H1 (cell line): ENCODE data around the gene LCN15. TPM values are rescaled to one million over a fixed set of nuclear protein-coding genes. Genes with fewer than 3 reads are reported as not detected.

Source experiments
- CTCF ChIA-PET: fragments of 300-600 bp; sonication (Branson Sonifier 250); formaldehyde crosslinking; loops from one replicate; lab custom pipeline; 2021; ENCODE audit not compliant: partially characterized antibody; lab: Charles Lee
- POLR2A ChIA-PET: fragments of 300-600 bp; sonication (Branson Sonifier 250); formaldehyde crosslinking; loops from one replicate; lab custom pipeline; 2021; ENCODE audit warnings: inconsistent platforms; ENCODE audit not compliant: partially characterized antibody; lab: Charles Lee
- DNase-seq, 2 experiments: peaks; one replicate each; pipeline versions ENCODE4 v3.0.0 to v3.0.0-alpha.2; 2010 to 2022; ENCODE audit warnings: low spot score in 2 of 2, low read depth in 1 of 2, mixed read lengths in 1 of 2
- FAIRE-seq: peaks from 2 replicates; lab custom pipeline; 2011; peaks lifted over from hg19 to GRCh38; lab: Jason Lieb, UNC
- H2AFZ ChIP-seq: 2 replicates; pipeline ENCODE4 v1.8.1; 2012; ENCODE audit warnings: low read length, inconsistent platforms
- H2AK5ac ChIP-seq: 2 replicates; pipeline ENCODE4 v1.6.1; 2013; ENCODE audit warnings: low read depth, low read length
- H2BK120ac ChIP-seq: replicated peaks from 2 replicates; pipeline ENCODE3; 2013; ENCODE audit warnings: low read depth, low read length, inconsistent platforms
- H2BK12ac ChIP-seq: 2 replicates; pipeline ENCODE4 v1.6.1; 2013; ENCODE audit warnings: low read depth, low read length
- H2BK15ac ChIP-seq: 2 replicates; pipeline ENCODE4 v1.6.1; 2013; ENCODE audit warnings: low read length
- H2BK20ac ChIP-seq: 2 replicates; pipeline ENCODE4 v1.6.1; 2013; ENCODE audit warnings: low read length
- H2BK5ac ChIP-seq: 2 replicates; pipeline ENCODE4 v1.6.1; 2013; ENCODE audit warnings: low read depth, low read length
- H3K14ac ChIP-seq: 2 replicates; pipeline ENCODE4 v1.6.1; 2013; ENCODE audit warnings: inconsistent platforms; ENCODE audit not compliant: insufficient read length
- H3K18ac ChIP-seq: 2 replicates; pipeline ENCODE4 v1.6.1; 2013; ENCODE audit warnings: low read length; ENCODE audit errors: extremely low read depth
- H3K23ac ChIP-seq: 2 replicates; pipeline ENCODE4 v1.6.1; 2013; ENCODE audit warnings: inconsistent platforms; ENCODE audit not compliant: insufficient read length
- H3K23me2 ChIP-seq: 2 replicates; pipeline ENCODE4 v1.6.1; 2013; ENCODE audit warnings: low read depth, low read length
- H3K27ac ChIP-seq: 2 replicates; pipeline ENCODE4 v1.6.1; 2011; ENCODE audit warnings: low read depth, low read length, inconsistent platforms
- H3K27me3 ChIP-seq, 4 experiments: replicated peaks in 1 of 4; 1 replicate in 1 of 4; 2 replicates in 3 of 4; pipeline versions ENCODE4 v1.6.1 to v1.8.1; 2011 to 2013; ENCODE audit warnings: low read length in 3 of 4, mild to moderate bottlenecking in 3 of 4, inconsistent platforms in 2 of 4, mixed read lengths in 2 of 4, moderate library complexity in 1 of 4; ENCODE audit not compliant: control insufficient read depth in 3 of 4, insufficient read depth in 3 of 4; ENCODE audit errors: extremely low read depth in 1 of 4
- H3K36me3 ChIP-seq, 4 experiments: 2 replicates each; pipeline versions ENCODE4 v1.6.1 to v1.8.1; 2011 to 2013; ENCODE audit warnings: mild to moderate bottlenecking in 4 of 4, low read length in 3 of 4, moderate library complexity in 2 of 4, control low read depth in 1 of 4, inconsistent platforms in 1 of 4; ENCODE audit not compliant: insufficient read depth in 4 of 4, control insufficient read depth in 2 of 4
- H3K4ac ChIP-seq: replicated peaks from 2 replicates; pipeline ENCODE3; 2013; ENCODE audit warnings: low read length, low read depth, mixed read lengths, inconsistent platforms; ENCODE audit not compliant: insufficient read length
- H3K4me1 ChIP-seq, 4 experiments: replicated peaks in 1 of 4; 1 replicate in 1 of 4; 2 replicates in 3 of 4; pipeline versions ENCODE4 v1.6.1 to v1.8.1; 2011 to 2013; ENCODE audit warnings: low read length in 3 of 4, inconsistent platforms in 2 of 4, mixed read lengths in 1 of 4; ENCODE audit not compliant: insufficient read depth in 4 of 4, control insufficient read depth in 3 of 4
- H3K4me2 ChIP-seq, 2 experiments: 2 replicates each; pipeline versions ENCODE4 v1.6.1 to v1.8.1; 2011 to 2013; ENCODE audit warnings: low read depth in 2 of 2, low read length in 2 of 2, control low read depth in 1 of 2, inconsistent platforms in 1 of 2, mild to moderate bottlenecking in 1 of 2; ENCODE audit not compliant: insufficient read depth in 1 of 2
- H3K4me3 ChIP-seq, 4 experiments: fragments of 200-600, 300-600 bp in 1 of 4; sonication (generic), shearing (Covaris generic), sonication (Bioruptor Twin) in 1 of 4; 2 replicates each; pipeline versions ENCODE4 v1.5.1 to v1.8.1; 2011 to 2016; ENCODE audit warnings: low read length in 4 of 4, low read depth in 3 of 4, control low read depth in 2 of 4, inconsistent platforms in 2 of 4, mild to moderate bottlenecking in 2 of 4, mixed read lengths in 1 of 4, moderate library complexity in 1 of 4; ENCODE audit not compliant: insufficient read depth in 2 of 4; ENCODE audit errors: extremely low read depth in 1 of 4
- H3K56ac ChIP-seq: replicated peaks from 2 replicates; pipeline ENCODE3; 2013; ENCODE audit warnings: low read depth, mild to moderate bottlenecking, mixed read lengths, low read length, inconsistent platforms; ENCODE audit not compliant: insufficient read length
- H3K79me1 ChIP-seq: 2 replicates; pipeline ENCODE4 v1.6.1; 2013; ENCODE audit warnings: low read depth, low read length, control low read depth
- H3K79me2 ChIP-seq, 2 experiments: 2 replicates each; pipeline versions ENCODE4 v1.6.1 to v1.8.1; 2012 to 2013; ENCODE audit warnings: low read length in 2 of 2, mild to moderate bottlenecking in 2 of 2, inconsistent platforms in 1 of 2; ENCODE audit not compliant: insufficient read depth in 2 of 2, control insufficient read depth in 1 of 2
- H3K9ac ChIP-seq, 4 experiments: replicated peaks in 1 of 4; 1 replicate in 1 of 4; 2 replicates in 3 of 4; pipeline versions ENCODE4 v1.6.1 to v1.8.1; 2011 to 2013; ENCODE audit warnings: low read depth in 3 of 4, low read length in 3 of 4, control low read depth in 2 of 4, mild to moderate bottlenecking in 2 of 4, moderate library complexity in 2 of 4, inconsistent platforms in 1 of 4; ENCODE audit errors: extremely low read depth in 1 of 4
- H3K9me3 ChIP-seq, 2 experiments: 2 replicates each; pipeline versions ENCODE4 v1.6.1 to v1.8.1; 2012 to 2013; ENCODE audit warnings: mild to moderate bottlenecking in 2 of 2, moderate library complexity in 2 of 2, control low read depth in 1 of 2, inconsistent platforms in 1 of 2, low read depth in 1 of 2, low read length in 1 of 2, mixed read lengths in 1 of 2; ENCODE audit not compliant: insufficient read depth in 2 of 2
- H4K20me1 ChIP-seq, 2 experiments: replicated peaks in 1 of 2; 2 replicates each; pipeline versions ENCODE3 to v1.8.1; 2011 to 2013; ENCODE audit warnings: inconsistent platforms in 2 of 2, low read length in 2 of 2, mild to moderate bottlenecking in 1 of 2; ENCODE audit not compliant: insufficient read depth in 2 of 2, control insufficient read depth in 1 of 2
- H4K5ac ChIP-seq: 2 replicates; pipeline ENCODE4 v1.6.1; 2013; ENCODE audit warnings: low read length, low read depth, mixed read lengths, inconsistent platforms; ENCODE audit not compliant: insufficient read length
- H4K8ac ChIP-seq: 2 replicates; pipeline ENCODE4 v1.8.0; 2013; ENCODE audit warnings: mild to moderate bottlenecking, moderate library complexity, low read length, inconsistent platforms; ENCODE audit not compliant: insufficient read depth; ENCODE audit errors: extremely low read depth
- H4K91ac ChIP-seq: replicated peaks from 2 replicates; pipeline ENCODE3; 2013; ENCODE audit warnings: low read length, mixed read lengths, inconsistent platforms; ENCODE audit not compliant: insufficient read length
- ASH2L ChIP-seq: fragments of 200-600, 300-600 bp; sonication (generic); IDR thresholded peaks from one replicate; pipeline ENCODE4 v1.7.1; 2017; ENCODE audit warnings: low read length
- BCL11A ChIP-seq, 2 experiments: IDR thresholded peaks; one replicate each; pipeline ENCODE4 v1.6.1; 2011; ENCODE audit warnings: low read depth in 2 of 2, low read length in 2 of 2, mild to moderate bottlenecking in 2 of 2
- EZH2 ChIP-seq: fragments of 200-600 bp; sonication (generic); IDR thresholded peaks from 2 replicates; pipeline ENCODE4 v1.7.1; 2012; ENCODE audit warnings: low read depth, mild to moderate bottlenecking, moderate library complexity, low read length, inconsistent platforms; ENCODE audit not compliant: severe bottlenecking
- MAFK ChIP-seq: IDR thresholded peaks from 2 replicates; pipeline ENCODE4 v1.6.1; 2012; ENCODE audit warnings: low read depth, mild to moderate bottlenecking, improper control_type of control experiment, low read length
- POLR2A ChIP-seq, 2 experiments: IDR thresholded peaks; 1 replicate in 1 of 2; 2 replicates in 1 of 2; pipeline ENCODE4 v1.6.1; 2011; ENCODE audit warnings: low read depth in 2 of 2, low read length in 2 of 2, mild to moderate bottlenecking in 2 of 2; ENCODE audit errors: control extremely low read depth in 1 of 2
- RXRA ChIP-seq: IDR thresholded peaks from 2 replicates; pipeline ENCODE4 v1.6.1; 2011; ENCODE audit warnings: low read depth, mild to moderate bottlenecking, low read length, moderate library complexity; ENCODE audit not compliant: insufficient read depth
- SAP30 ChIP-seq: fragments of 300-600 bp; sonication (generic); IDR thresholded peaks from 2 replicates; pipeline ENCODE4 v1.7.1; 2012; ENCODE audit warnings: low read length, moderate library complexity, mild to moderate bottlenecking, inconsistent platforms; ENCODE audit not compliant: insufficient read depth, insufficient replicate concordance
- SUZ12 ChIP-seq: fragments of 200-600 bp; sonication (generic); IDR thresholded peaks from 2 replicates; pipeline ENCODE4 v1.6.1; 2012; ENCODE audit warnings: mild to moderate bottlenecking, inconsistent platforms, low read length, moderate library complexity, mixed read lengths
- WGBS, 2 experiments: shearing (Covaris generic) in 1 of 2; methylation state at CpG; one replicate each; pipeline versions ENCODE4 v1.1.6 to v1.1.7; 2013 to 2015; ENCODE audit warnings: low lambda C conversion rate in 2 of 2, mixed read lengths in 2 of 2, inconsistent platforms in 1 of 2, low coverage in 1 of 2, missing lambda C conversion rate in 1 of 2; ENCODE audit not compliant: insufficient replicate concordance in 2 of 2, insufficient coverage in 1 of 2, insufficient read length in 1 of 2; ENCODE audit errors: extremely low coverage in 1 of 2, missing lambda C conversion rate in 1 of 2; 5-methylcytosine and 5-hydroxymethylcytosine counted together
- polyA plus RNA-seq, 7 experiments: library from polyadenylated mRNA; depleted of rRNA in 3 of 7; stranded (reverse) in 5 of 7; unstranded in 2 of 7; fragments of >200 nt in 5 of 7; fragments of 200-250 nt in 2 of 7; gene quantifications; 1 replicate in 5 of 7; 2 replicates in 1 of 7; 4 replicates in 1 of 7; pipeline versions ENCODE4 v1.2.1 to v1.2.3, GENCODE V29; 2011 to 2013; ENCODE audit warnings: missing spikeins in 2 of 7, mixed read lengths in 2 of 7
- total RNA-seq: library from RNA; stranded (reverse); fragmentation: NEBNext Ultra II Directional; extraction: Animal tissue kit (Norgen Biotek cat#: 25700); gene quantifications from 2 replicates; pipeline ENCODE4 v1.2.1, GENCODE V29; 2021
- TF ChIP-seq, protein P1 (sequence below): IDR thresholded peaks from 2 replicates; pipeline ENCODE4 v1.6.1; 2012; ENCODE audit warnings: low read length, inconsistent platforms

LCN15 gene
- total and polyA plus RNA-seq, 2 of the 8 experiments (the other 6 are each of a cell fraction or from before 2014, with no cell fraction given), result 0.08 to 0.47 TPM

GRCh38 chr9:136803551-136804508, 39.5 kb upstream of the LCN15 start:
- Histone ChIP-seq H2AFZ (no peak overlapping the region), H3K18ac (no peak overlapping the region), H3K4me2 (no peak overlapping the region), H3K27me3 (peaks cover 0 to 27% (median 14%) of the 10 kb centered on the region in 4 experiments; a peak in 5 of 7 replicates), H3K14ac (no peak overlapping the region), H3K9ac (no peak overlapping the region), H2BK5ac (no peak overlapping the region), H3K27ac (no peak overlapping the region), H4K20me1 (peaks cover 0 to 5% of the 10 kb centered on the region in 2 experiments), H3K4ac (no peak overlapping the region), H2BK12ac (0 out of 2 replicates have a peak overlapping the region, but pooled peaks have one; percentile 39), H2AK5ac (no peak overlapping the region), H2BK20ac (no peak overlapping the region), H3K23ac (no peak overlapping the region), H3K79me2 (peaks cover 0 to 6% of the 10 kb centered on the region in 2 experiments; a peak in 2 of 4 replicates), H3K23me2 (peaks cover 21% of the 10 kb centered on the region; the same call in 1 of the 2 replicates), H3K4me3 (no peak overlapping the region), H3K56ac (no peak overlapping the region), H4K8ac (peak overlapping the region; percentile 57; the same call in 1 of the 2 replicates), H3K36me3 (no peaks in the 10 kb centered on the region), H2BK15ac (no peak overlapping the region), H2BK120ac (no peak overlapping the region), H3K79me1 (no peaks in the 10 kb centered on the region), H3K9me3 (no peaks in the 10 kb centered on the region), H4K5ac (no peak overlapping the region), H4K91ac (no peak overlapping the region), H3K4me1 (peaks cover 0 to 20% (median 12%) of the 10 kb centered on the region in 4 experiments; a peak in 6 of 7 replicates)
- 93% methylated on average over 22 of the region's 22 CpGs; no CpG with 5 or more reads in 1 of the 2 experiments for WGBS, 2 experiments
- DNase-seq (no peak), FAIRE-seq (no peak)
- ChIA-PET CTCF (interaction anchor here (0.5 to 5.2 kb wide), 11 partner anchors 12 to 266 kb away, joined by 3 to 35 read pairs (median 4); partner anchors contain the start of genes AJM1 and SAPCD2), POLR2A (interaction anchor here (1.1 to 7.8 kb wide), 3 partner anchors 9 to 38 kb away, joined by 3 to 96 read pairs (median 3); partner anchors contain the start of gene AJM1)
- no peak for TF ChIP-seq SUZ12
- no peak for TF ChIP-seq SAP30
- no peak for TF ChIP-seq ASH2L
- TF ChIP-seq EZH2, result no peak
- no peak for TF ChIP-seq MAFK
- TF ChIP-seq, protein P1, sequence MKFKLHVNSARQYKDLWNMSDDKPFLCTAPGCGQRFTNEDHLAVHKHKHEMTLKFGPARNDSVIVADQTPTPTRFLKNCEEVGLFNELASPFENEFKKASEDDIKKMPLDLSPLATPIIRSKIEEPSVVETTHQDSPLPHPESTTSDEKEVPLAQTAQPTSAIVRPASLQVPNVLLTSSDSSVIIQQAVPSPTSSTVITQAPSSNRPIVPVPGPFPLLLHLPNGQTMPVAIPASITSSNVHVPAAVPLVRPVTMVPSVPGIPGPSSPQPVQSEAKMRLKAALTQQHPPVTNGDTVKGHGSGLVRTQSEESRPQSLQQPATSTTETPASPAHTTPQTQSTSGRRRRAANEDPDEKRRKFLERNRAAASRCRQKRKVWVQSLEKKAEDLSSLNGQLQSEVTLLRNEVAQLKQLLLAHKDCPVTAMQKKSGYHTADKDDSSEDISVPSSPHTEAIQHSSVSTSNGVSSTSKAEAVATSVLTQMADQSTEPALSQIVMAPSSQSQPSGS, result no peak
- TF ChIP-seq RXRA, result no peak
- no peak for TF ChIP-seq BCL11A (IDR thresholded peaks at IDR 0.05; ENCODE audit: low read depth in 2 of 2, low read length in 2 of 2)
- TF ChIP-seq POLR2A (IDR thresholded peaks at IDR 0.05; ENCODE audit: control extremely low read depth in 1 of 2, low read depth in 2 of 2, low read length in 2 of 2), result no peak
